Measurements from ENCODE around the gene BNIP5.

BNIP5 gene

GRCh38 chr6:36352477-36353157 is 15.9 kb upstream of the BNIP5 start:
- in situ Hi-C loops (cut with MboI; ENCODE audit: low sequenced_read_pairs, unreplicated experiment), result no loop called here
- no peak for TF ChIP-seq CTCF (IDR thresholded peaks at IDR 0.05; ENCODE audit: borderline replicate concordance, control extremely low read depth, extremely low read depth, insufficient read depth, missing control alignments)
- no peak for DNase-seq (ENCODE audit: low spot score)

DNA sequence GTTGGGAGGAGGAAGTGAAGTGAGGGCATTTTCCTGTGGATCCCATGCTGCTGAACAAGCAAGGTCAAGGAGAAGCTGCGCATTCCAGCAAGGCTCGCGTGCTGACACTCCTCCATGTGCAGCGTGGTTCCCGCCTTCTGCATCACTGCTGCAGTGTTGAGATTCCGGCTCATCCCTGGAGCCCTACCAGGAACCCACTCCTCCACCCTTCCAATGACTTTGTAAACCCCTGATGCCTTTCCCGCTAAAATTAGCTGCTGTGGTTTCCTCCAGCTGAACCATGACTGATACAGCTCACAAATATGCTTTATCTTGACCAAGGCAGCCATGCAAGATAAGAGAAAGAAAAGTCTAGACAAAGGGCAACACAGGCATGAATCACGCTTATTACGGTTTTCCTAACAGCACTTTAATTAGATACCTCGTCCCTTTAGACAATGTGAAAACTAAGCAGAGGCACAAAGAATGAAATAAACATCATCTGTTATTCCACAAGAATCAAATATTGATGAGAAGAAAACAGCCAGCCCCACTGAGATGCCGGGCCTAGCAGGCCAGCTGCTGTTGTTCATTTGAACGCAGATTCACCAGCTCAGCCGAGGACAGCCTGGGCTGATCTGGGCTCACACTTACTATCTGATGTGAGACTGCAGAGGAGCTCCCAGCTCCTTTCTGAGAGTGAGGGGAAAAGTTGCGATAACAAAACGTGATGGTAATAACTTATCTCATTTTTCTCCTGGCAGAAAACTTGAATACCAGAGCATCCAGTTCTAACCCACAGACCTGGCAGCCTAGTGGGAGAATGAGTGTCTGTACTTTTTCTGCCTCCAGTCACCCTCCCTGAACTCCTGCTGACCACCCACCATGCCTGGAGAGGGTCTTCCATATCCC is 14.2 kb upstream of the BNIP5 start:
- no peak for DNase-seq (ENCODE audit: low spot score)
- no peak for TF ChIP-seq CTCF (IDR thresholded peaks at IDR 0.05; ENCODE audit: borderline replicate concordance, control extremely low read depth, extremely low read depth, insufficient read depth, missing control alignments)
- in situ Hi-C loops (cut with MboI; ENCODE audit: low sequenced_read_pairs, unreplicated experiment), result no loop called here

GRCh38 chr6:36350082-36350481 is 13.4 kb upstream of the BNIP5 start:
- DNase-seq (ENCODE audit: low spot score), result no peak
- TF ChIP-seq CTCF (IDR thresholded peaks at IDR 0.05; ENCODE audit: borderline replicate concordance, control extremely low read depth, extremely low read depth, insufficient read depth, missing control alignments), result no peak
- in situ Hi-C loops (cut with MboI; ENCODE audit: low sequenced_read_pairs, unreplicated experiment), result no loop called here

DNA sequence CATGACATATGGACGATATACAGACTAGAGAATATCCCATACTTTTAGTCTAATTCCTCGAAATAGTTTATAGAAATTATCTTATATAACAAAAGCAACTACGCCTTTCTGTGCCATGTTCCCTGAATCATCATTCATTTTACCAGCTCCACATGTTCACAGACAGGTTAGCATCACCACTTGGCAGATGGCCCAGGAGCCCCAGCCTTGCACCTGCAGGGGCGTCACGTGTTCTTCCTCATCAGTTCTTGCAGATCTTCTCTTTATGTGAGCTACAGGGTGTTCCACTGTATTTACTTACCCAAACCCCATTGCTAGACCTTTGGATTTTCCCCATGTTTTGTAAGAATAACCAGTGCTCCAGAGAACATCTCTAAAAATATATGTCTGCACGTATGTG is 12.6 kb upstream of the BNIP5 start:
- DNase-seq (ENCODE audit: low spot score), result no peak
- in situ Hi-C loops (cut with MboI; ENCODE audit: low sequenced_read_pairs, unreplicated experiment), result no loop called here
- TF ChIP-seq CTCF (IDR thresholded peaks at IDR 0.05; ENCODE audit: borderline replicate concordance, control extremely low read depth, extremely low read depth, insufficient read depth, missing control alignments), result no peak

- in situ Hi-C loops (cut with MboI; ENCODE audit: low sequenced_read_pairs, unreplicated experiment), result no loop called here
- no peak for TF ChIP-seq CTCF (IDR thresholded peaks at IDR 0.05; ENCODE audit: borderline replicate concordance, control extremely low read depth, extremely low read depth, insufficient read depth, missing control alignments)
These were observed 10.9 kb upstream of the BNIP5 start for GRCh38 chr6:36347621-36348020.

DNA sequence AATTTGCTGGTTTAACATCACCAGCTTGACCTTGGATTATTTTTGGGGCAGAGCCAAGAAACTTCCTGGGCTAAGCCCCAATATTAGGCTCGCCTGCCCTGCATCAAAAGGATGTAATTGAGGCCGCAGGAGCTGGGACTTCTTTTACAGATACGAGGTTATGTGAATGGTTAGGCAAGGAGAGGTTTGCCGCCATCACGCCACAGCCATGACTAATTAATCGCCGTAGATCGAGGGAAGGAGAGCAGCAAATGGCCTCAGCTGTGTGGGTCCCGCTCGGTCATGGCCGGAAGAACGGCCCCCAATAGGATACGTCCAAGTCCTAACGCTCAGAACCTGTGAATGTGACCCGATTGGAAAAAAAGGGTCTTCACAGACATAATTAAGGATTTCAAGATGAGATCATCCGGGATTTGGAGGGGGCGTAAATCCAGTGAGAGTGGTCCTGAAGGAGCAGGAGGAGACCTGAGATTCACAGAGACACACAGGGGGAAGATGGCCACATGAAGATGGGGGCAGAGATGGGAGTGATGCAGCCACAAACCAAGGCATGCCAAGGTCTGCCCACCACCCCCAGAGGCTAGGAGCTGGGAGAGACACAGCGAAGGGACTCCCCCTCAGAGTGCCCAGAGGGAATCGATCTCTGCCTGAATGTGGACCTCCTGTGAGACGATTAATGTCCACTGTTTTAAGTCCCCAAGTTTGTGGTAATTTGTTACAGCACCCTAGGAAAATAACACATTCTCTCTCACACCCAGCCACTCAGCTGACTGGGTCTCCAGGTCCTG is 10.0 kb upstream of the BNIP5 start:
- in situ Hi-C loops (cut with MboI; ENCODE audit: low sequenced_read_pairs, unreplicated experiment), result no loop called here
- no peak for TF ChIP-seq CTCF (IDR thresholded peaks at IDR 0.05; ENCODE audit: borderline replicate concordance, control extremely low read depth, extremely low read depth, insufficient read depth, missing control alignments)
- no peak for DNase-seq (ENCODE audit: low spot score)

More at GRCh38 chr6:36347621-36348020, 10.9 kb upstream of the BNIP5 start:
- DNase-seq (ENCODE audit: low spot score), result no peak

Measured in GM13976 (cell line).